HG03571 (cell line): ENCODE measurements around the gene MBNL2.

Experiments
- ATAC-seq: cut with Tn5 transposase; IDR thresholded peaks from one replicate; pipeline ENCODE4 v1.9.1; 2021; ENCODE audit not compliant: unreplicated experiment

Gene MBNL2

DNA sequence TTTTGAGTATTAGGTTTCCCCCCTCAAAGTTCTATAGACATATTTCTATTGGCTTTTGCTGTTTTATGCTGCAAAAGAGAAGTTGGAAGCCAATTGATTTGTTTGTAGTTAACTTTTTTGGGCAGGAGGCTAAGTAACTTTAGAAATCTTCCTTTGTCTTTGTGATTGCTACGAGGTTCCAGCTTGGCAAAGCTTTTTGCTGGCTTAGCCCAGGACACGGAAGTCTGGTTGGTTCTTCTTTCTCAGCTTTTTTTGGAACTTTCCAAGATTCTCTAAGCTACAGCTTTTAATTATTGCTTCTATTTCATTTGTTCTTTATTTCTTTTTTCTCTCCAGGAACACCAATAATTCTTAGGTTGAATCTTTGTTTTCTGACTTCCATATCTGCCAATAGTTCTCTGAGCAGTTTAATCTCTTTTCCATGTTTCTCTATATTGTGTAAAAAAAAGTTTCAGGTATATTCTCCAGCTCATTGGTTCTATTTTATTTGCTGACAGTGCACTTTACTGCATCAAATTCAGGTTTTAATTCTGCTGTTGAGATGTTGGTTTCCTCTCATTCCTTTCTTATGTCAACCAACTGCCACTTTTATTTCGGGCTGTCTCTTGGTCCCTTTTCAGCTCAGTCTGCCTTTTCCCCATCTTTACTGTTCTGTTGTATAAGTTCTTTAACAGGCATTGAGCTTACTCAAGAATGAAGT, 27.8 kb downstream of the MBNL2 start:
- ATAC-seq, result no peak

- ATAC-seq, result no peak
Measured at GRCh38 chr13:97250560-97250959, 28.4 kb downstream of the MBNL2 start.

DNA sequence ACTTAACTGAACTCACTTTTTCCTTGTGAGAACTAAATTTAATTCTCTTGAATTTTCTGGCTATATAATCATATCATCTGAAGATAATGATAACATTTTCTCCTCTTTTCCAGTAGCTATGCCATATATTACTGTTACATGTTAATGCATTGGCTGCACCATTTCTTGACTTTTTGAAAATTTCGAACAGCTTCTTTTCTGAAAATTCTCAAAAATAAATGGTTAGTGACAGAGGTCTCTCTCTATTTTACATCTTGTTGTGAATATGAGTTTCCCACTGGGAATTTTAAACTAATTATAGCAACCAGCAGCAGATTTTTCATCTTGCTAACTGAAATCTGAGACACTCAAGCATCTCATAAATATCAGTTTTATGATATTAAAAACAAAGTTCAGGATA, 30.6 kb downstream of the MBNL2 start:
- ATAC-seq, result no peak

DNA sequence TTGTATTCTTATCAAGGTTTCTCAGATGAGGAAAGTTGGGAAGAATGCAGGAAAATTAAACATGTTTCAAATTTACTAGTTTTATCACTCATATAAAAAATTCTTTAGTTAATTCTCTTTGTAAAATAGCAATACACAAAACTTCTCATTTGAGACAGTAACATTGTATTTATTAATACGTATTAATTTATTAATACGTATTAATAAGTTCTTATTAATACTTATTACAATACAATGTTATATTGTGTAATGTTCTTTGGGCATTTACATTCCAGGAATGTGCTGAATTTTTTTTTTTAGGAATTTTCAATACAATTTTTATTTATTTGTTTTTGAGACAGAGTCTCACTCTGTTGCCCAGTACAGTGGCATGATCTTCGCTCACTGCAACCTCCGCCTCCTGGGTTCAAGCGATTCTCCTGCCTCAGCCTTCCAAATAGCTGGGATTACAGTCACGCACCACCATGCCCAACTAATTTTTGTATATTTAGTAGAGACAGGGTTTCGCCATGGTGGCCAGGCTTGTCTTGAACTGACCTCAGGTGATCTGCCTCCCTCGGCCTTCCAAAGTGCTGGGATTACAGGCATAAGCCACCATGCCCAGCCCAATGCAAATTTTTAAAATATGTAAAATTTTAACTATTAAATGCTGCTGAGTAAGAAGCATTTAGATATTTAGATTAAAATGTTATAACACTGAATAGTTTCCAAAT, 31.6 kb downstream of the MBNL2 start:
- ATAC-seq, result no peak

- no peak for ATAC-seq
Measured at GRCh38 chr13:97254816-97255215, 32.7 kb downstream of the MBNL2 start.

GRCh38 chr13:97255515-97256021, 33.4 kb downstream of the MBNL2 start:
- no peak for ATAC-seq

- no peak for ATAC-seq
Measured at GRCh38 chr13:97256343-97256783, 34.2 kb downstream of the MBNL2 start.

GRCh38 chr13:97257228-97257755, 35.2 kb downstream of the MBNL2 start:
- ATAC-seq, result no peak

- ATAC-seq, result peak; percentile 83
Measured at GRCh38 chr13:97257800-97258799, 36.0 kb downstream of the MBNL2 start.

- no peak for ATAC-seq
Measured at GRCh38 chr13:97258801-97259200, 36.7 kb downstream of the MBNL2 start.

GRCh38 chr13:97259410-97259797, 37.3 kb downstream of the MBNL2 start:
- ATAC-seq, result no peak

DNA sequence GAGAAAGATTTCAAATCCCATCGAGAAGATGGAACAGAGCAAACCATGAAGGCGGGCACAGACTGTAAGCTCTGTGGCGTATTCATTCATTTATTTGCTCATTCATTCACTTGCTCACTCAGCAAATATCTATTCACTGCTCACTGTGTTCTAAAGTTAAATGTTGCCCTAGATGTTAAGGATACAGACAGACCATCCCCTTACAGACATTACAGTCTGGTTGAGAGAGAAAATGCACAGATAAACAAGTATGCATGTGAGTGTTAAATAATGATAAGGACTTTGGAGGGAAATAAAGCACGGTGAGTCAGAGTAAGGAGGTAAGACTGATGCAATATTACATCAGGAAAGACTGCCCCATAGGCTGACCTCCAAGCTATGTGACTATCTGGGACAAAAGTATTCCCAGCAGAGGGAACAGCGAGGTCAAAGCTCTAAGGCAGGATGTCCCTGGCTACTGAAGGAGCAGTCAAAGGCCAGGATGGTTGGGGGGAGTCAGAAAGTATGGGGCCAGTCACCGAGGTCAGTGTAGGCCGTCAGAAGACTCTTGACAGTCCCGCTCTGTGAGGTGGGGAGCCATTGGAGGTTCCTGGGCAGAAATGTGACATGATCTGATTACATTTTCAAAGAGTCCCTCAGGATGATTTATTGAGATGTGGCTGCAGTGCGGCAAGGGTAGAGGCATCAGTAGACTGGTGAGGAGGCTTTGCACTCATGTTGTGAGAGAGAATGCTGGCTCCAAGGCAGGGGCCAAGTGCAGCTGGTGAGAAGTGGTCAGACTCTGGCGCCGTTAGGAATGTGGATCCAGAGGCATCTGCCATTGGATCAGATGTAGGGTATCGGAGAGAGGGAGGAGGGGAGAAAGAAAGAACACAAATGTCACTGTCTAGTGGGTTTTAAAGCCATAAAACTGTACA, 37.9 kb downstream of the MBNL2 start:
- ATAC-seq, result no peak

GRCh38 chr13:97261254-97262005, 39.3 kb downstream of the MBNL2 start:
- ATAC-seq, result peak; percentile 62

DNA sequence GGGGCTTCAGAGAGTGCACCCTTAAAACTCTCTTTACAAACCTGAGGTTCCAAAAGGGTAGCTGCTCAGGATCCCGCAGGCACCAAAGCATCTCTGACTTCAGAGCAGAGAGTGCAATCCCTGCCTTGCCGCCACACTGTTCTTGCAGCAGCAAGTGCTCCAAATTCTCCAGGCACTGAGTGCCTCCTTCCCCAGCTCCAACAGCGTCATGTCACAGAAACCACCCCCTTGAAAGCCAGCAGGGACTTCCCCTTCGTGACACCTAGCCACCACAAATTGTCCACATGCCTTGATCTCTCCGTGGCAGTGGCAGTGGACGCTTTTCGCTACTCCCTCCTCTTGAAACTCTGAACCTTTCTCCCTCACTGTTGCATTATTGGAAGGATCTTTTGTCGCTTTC, 39.9 kb downstream of the MBNL2 start:
- no peak for ATAC-seq

GRCh38 chr13:97263160-97263559, 41.0 kb downstream of the MBNL2 start:
- no peak for ATAC-seq

GRCh38 chr13:97264663-97265062, 42.5 kb downstream of the MBNL2 start:
- ATAC-seq, result no peak

DNA sequence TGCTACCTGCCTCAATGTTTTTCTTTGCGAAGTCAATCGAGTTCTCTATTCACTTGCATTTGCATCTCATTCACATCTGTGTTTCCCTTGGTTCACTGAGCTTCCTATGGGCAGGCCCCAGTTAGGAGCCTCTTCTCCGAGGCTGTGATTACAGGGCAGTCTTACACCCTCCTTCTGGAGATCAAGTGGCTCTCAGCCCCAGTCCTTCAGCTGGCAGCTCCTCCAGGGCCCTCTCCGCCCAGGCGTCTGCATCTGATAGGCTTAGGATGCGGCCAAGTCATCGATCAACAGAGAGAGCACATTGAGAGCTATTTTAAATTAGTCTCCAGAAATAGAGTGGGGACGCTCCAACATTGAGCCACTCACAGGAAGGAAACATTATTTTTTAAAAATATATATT, 44.2 kb downstream of the MBNL2 start:
- no peak for ATAC-seq

- ATAC-seq, result no peak
Measured at GRCh38 chr13:97266772-97267417, 44.8 kb downstream of the MBNL2 start.
